ENCODE data around the gene ZFP90. TPM values are rescaled to one million over a fixed set of nuclear protein-coding genes. Genes with fewer than 3 reads are reported as not detected.
"Not testable (repeated sequence)": the region's sequence is repeated elsewhere in the genome, so short reads cannot be mapped to it uniquely, and the experiment has no call there.

ZFP90 gene
- total RNA-seq, 1 donor from 2014 or later: 24.0 TPM

GRCh38 chr16:68553186-68553585 is 14.1 kb downstream of the ZFP90 start:
- H3K27ac ChIP-seq (ENCODE audit: low read depth, low read length): no peak overlapping the region
- peaks cover 81% of the 10 kb centered on the region for H3K36me3 Mint-ChIP-seq (ENCODE audit: low read depth, unreplicated experiment)
- H3K9ac ChIP-seq (ENCODE audit: low read length): no peak overlapping the region
- no peaks in the 10 kb centered on the region for H3K4me1 ChIP-seq (ENCODE audit: insufficient read depth, low read length)
- H3K4me3 Mint-ChIP-seq (ENCODE audit: unreplicated experiment): no peak overlapping the region
- peaks cover 52% of the 10 kb centered on the region for H3K9me3 ChIP-seq (ENCODE audit: insufficient read depth, low read depth, low read length)
- H3K4me3 ChIP-seq (ENCODE audit: insufficient read depth, low read depth, low read length): no peak overlapping the region
- TF ChIP-seq CTCF (IDR thresholded peaks at IDR 0.05; ENCODE audit: insufficient read depth, low read depth, low read length) (no peak), EZH2 (IDR thresholded peaks at IDR 0.05; ENCODE audit: insufficient read depth, low read length) (no peak)
- no peaks in the 10 kb centered on the region for H3K27me3 Mint-ChIP-seq (ENCODE audit: low read depth, unreplicated experiment)
- FAIRE-seq: no peak
- peaks cover 77% of the 10 kb centered on the region for H3K9me3 Mint-ChIP-seq (ENCODE audit: unreplicated experiment)
- H3K36me3 ChIP-seq (ENCODE audit: insufficient read depth, low read length): peaks cover 33% of the 10 kb centered on the region
- DNase-seq (ENCODE audit: low read depth): no peak
- peaks cover 3% of the 10 kb centered on the region for H4K20me1 ChIP-seq (ENCODE audit: insufficient read depth, low read length)
- H3K4me1 Mint-ChIP-seq (ENCODE audit: low read depth, unreplicated experiment): no peaks in the 10 kb centered on the region
- H2AFZ ChIP-seq (ENCODE audit: low read depth, low read length): no peak overlapping the region
- peaks cover 19% of the 10 kb centered on the region for H3K79me2 ChIP-seq (ENCODE audit: insufficient read depth, low read length)
- H3K27ac Mint-ChIP-seq (ENCODE audit: unreplicated experiment): no peak overlapping the region
- no peak overlapping the region for H3K4me2 ChIP-seq (ENCODE audit: low read length)
- H3K27me3 ChIP-seq (ENCODE audit: insufficient read depth, low read length): no peaks in the 10 kb centered on the region

- not testable (repeated sequence) for H3K27me3 ChIP-seq (ENCODE audit: insufficient read depth, low read length); H3K27me3 Mint-ChIP-seq (ENCODE audit: low read depth, unreplicated experiment); H3K4me3 Mint-ChIP-seq (ENCODE audit: unreplicated experiment); H3K4me1 ChIP-seq (ENCODE audit: insufficient read depth, low read length); H3K79me2 ChIP-seq (ENCODE audit: insufficient read depth, low read length); FAIRE-seq; H2AFZ ChIP-seq (ENCODE audit: low read depth, low read length); H3K27ac ChIP-seq (ENCODE audit: low read depth, low read length); H3K4me3 ChIP-seq (ENCODE audit: insufficient read depth, low read depth, low read length); H3K27ac Mint-ChIP-seq (ENCODE audit: unreplicated experiment); H3K9ac ChIP-seq (ENCODE audit: low read length); H3K4me2 ChIP-seq (ENCODE audit: low read length); H4K20me1 ChIP-seq (ENCODE audit: insufficient read depth, low read length); H3K4me1 Mint-ChIP-seq (ENCODE audit: low read depth, unreplicated experiment); DNase-seq (ENCODE audit: low read depth)
- H3K36me3 Mint-ChIP-seq (ENCODE audit: low read depth, unreplicated experiment): peaks cover 95% of the 10 kb centered on the region
- Histone ChIP-seq H3K36me3 (ENCODE audit: insufficient read depth, low read length) (peaks cover 57% of the 10 kb centered on the region), H3K9me3 (ENCODE audit: insufficient read depth, low read depth, low read length) (peaks cover 80% of the 10 kb centered on the region)
- peaks cover 91% of the 10 kb centered on the region for H3K9me3 Mint-ChIP-seq (ENCODE audit: unreplicated experiment)
Measured at GRCh38 chr16:68560341-68560740, 21.2 kb downstream of the ZFP90 start.

GRCh38 chr16:68563631-68564381 is 24.7 kb downstream of the ZFP90 start:
- no peaks in the 10 kb centered on the region for H3K4me1 Mint-ChIP-seq (ENCODE audit: low read depth, unreplicated experiment)
- H3K4me2 ChIP-seq (ENCODE audit: low read length): no peak overlapping the region
- peaks cover 82% of the 10 kb centered on the region for H3K9me3 ChIP-seq (ENCODE audit: insufficient read depth, low read depth, low read length)
- no peak overlapping the region for H3K4me3 ChIP-seq (ENCODE audit: insufficient read depth, low read depth, low read length)
- no peak overlapping the region for H3K27ac ChIP-seq (ENCODE audit: low read depth, low read length)
- H2AFZ ChIP-seq (ENCODE audit: low read depth, low read length): no peak overlapping the region
- peaks cover 87% of the 10 kb centered on the region for H3K36me3 Mint-ChIP-seq (ENCODE audit: low read depth, unreplicated experiment)
- no peaks in the 10 kb centered on the region for H3K4me1 ChIP-seq (ENCODE audit: insufficient read depth, low read length)
- peaks cover 36% of the 10 kb centered on the region for H3K36me3 ChIP-seq (ENCODE audit: insufficient read depth, low read length)
- no peak overlapping the region for H3K27ac Mint-ChIP-seq (ENCODE audit: unreplicated experiment)
- H3K27me3 Mint-ChIP-seq (ENCODE audit: low read depth, unreplicated experiment): no peaks in the 10 kb centered on the region
- H4K20me1 ChIP-seq (ENCODE audit: insufficient read depth, low read length): no peaks in the 10 kb centered on the region
- no peak for FAIRE-seq
- H3K9ac ChIP-seq (ENCODE audit: low read length): no peak overlapping the region
- H3K4me3 Mint-ChIP-seq (ENCODE audit: unreplicated experiment): no peak overlapping the region
- no peaks in the 10 kb centered on the region for H3K27me3 ChIP-seq (ENCODE audit: insufficient read depth, low read length)
- TF ChIP-seq EZH2 (IDR thresholded peaks at IDR 0.05; ENCODE audit: insufficient read depth, low read length): no peak
- TF ChIP-seq CTCF (IDR thresholded peaks at IDR 0.05; ENCODE audit: insufficient read depth, low read depth, low read length): no peak
- H3K79me2 ChIP-seq (ENCODE audit: insufficient read depth, low read length): no peaks in the 10 kb centered on the region
- H3K9me3 Mint-ChIP-seq (ENCODE audit: unreplicated experiment): peaks cover 92% of the 10 kb centered on the region
- DNase-seq (ENCODE audit: low read depth): no peak
